ENCODE data around the gene LDOC1.
"Not testable (repeated sequence)": the region's sequence is repeated elsewhere in the genome, so short reads cannot be mapped to it uniquely, and the experiment has no call there.

The LDOC1 gene

DNA sequence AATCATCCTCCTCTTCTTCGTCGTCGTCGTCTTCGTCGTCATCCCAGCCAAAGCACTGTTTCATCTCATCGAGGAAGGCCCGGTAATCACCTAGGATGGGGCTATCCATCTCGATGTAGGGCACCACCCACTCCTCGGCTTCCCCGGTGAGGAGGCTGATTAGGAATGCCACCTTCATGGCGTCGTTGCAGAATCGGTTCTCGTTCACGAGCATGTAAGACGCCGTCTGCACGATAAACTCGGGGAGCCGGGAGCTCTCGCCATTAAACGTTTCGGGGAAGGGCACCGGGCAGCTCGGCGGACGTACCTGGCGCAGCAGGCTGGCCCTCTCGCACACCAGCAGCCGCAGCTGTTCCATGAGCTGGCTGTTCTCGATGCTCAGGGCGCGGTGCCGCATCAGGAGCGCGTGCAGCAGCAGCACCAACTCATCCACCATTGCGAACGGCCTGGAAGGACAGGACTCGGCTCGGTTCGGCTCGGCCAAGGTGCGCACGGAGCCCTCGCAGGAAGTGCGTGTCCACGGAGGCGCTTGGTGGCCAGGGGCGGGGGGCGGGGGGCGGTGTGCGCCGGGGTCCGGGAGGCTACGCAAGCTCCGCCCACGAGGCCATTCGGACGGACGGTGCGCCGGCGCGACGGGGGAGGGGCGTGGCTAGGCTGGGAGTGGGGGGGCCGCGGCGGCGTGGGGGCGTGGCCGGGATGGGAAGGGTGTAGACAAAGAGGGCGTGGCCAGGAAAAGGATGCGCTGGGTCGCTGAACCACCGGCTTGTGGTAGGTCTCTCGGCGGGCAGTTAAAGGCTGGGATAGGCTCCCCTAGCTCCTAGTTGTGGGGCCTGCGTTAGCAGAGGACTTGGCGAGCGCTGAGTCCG lies at the start of gene LDOC1:
Gene LDOC1 (minus strand): TSS at position 544 of the 866 bp plus-strand sequence. CDS start 108 bp downstream, at position 436.
- DNase-seq (ENCODE audit: low read depth in 2 of 2): peak; percentile 58 to 63

DNA sequence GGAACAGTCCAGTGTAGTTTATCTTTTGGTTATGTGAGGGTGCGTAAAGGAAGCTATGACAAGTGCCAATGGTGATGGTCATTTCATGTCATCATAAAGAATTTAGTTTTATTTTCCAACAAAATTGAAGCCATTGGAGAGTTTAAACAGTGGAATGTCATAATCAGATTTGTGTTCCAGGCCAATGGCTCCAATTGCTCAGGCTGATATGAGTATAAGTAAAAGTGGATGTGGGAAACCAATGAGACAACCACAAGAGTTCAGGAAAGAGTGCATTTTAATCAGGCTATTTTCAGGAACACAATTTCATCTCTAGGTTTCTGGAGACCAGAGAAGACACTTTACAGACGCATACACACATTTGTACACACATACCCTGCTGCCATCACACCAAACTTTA lies 44.7 kb upstream of the LDOC1 start:
- DNase-seq (ENCODE audit: low read depth in 2 of 2): no peak

DNA sequence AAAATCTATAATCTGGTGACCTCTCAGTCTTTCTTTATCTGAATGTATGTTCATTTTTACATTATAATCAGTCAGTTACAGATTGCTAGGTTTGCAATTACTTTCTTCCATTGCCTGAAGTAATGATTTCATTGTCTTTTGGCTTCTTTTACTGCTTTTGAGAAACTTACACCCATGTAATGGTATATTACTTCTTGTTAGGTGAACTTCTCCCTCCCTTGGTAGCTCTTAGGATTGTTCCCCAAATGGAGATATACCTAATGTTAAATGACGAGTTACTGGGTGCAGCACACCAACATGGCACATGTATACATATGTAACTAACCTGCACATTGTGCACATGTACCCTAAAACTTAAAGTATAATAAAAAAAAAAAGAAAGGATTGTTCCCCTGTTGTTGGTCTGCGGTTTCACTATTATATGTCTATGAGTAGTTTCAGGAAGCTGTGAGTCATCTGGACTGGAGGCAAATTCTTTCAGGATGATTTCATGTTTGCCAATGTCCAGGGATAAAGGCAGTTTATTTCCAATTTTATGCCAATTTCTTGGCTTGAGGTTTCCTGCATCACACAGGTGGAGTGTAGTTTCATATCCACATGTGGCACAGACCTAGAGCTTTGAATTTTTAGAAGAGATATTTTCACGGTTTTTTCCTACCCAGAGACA lies 43.5 kb upstream of the LDOC1 start:
- no peak for DNase-seq (ENCODE audit: low read depth in 2 of 2)

DNA sequence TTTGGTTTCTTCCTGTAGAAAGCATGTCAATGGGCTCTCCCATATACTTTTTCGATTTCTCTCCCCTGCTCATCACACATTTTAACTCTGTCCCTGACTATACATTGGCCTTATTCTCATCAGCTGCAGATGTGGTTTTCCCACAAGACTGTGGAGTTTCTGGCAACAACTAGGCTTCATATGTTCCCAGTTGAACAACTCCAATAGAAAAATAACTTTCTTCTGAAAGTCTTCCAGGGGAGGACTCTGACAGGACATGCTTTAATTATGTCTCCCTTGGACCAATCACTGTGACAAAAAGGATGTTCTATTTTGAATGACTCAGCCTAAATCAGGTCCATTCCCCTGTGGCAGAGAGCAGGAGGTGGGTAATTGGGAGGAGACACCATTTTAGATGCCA lies 37.3 kb upstream of the LDOC1 start:
- DNase-seq (ENCODE audit: low read depth in 2 of 2): no peak

DNA sequence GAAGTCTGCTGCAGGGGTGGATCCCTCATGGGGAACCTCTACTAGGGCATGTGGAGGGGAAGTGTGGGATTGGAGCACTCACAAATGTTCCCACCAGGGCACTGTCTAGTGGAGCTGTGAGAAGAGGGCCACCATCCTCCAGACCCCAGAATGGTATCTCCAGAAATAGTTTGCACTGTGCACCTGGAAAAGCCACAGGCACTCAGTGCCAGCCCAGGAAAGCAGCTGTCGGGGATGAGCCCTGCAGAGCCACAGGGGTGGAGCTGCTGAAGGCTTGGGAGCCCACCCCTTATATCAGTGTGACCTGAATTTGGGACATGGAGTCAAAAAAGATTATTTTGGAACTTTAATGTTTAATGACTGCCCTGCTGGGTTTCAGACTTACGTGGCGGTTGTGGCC lies 25.0 kb upstream of the LDOC1 start:
- no peak for DNase-seq (ENCODE audit: low read depth in 2 of 2)

DNA sequence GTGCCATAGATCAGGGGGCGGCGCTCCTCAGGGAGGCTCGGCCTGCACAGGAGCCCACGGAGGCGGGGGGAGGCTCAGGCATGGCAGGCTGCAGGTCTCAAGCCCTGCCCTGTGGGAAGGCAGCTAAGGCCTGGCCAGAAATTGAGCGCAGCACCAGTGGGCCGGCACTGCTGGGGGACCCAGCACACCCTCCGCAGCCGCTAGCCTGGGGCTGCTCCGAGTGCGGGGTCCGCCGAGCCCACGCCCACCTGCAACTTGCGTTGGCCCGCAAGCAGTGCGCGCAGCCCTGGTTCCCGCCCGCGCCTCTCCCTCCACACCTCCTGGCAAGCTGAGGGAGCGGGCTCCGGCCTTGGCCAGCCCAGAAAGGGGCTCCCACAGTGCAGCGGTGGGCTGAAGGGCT lies 11.6 kb upstream of the LDOC1 start:
- not testable (repeated sequence) for DNase-seq (ENCODE audit: low read depth in 2 of 2)

DNA sequence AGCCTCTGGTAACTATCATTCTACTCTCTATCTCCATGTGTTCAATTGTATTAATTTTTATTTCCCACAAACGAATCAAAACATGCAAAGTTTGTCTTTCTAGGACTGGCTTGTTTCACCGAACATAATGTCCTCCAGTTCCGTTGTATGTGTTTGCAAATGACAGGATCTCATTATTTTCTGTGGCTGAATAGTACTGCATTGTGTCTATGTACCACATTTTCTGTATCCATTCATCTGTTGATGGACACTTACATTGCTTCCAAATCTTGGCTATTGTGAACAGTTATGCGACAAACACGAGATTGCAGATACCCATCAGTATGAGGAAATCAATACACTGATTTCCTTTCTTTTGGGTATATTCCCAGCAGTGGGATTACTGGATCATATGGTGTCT lies 8.4 kb upstream of the LDOC1 start:
- DNase-seq (ENCODE audit: low read depth in 2 of 2): no peak

DNA sequence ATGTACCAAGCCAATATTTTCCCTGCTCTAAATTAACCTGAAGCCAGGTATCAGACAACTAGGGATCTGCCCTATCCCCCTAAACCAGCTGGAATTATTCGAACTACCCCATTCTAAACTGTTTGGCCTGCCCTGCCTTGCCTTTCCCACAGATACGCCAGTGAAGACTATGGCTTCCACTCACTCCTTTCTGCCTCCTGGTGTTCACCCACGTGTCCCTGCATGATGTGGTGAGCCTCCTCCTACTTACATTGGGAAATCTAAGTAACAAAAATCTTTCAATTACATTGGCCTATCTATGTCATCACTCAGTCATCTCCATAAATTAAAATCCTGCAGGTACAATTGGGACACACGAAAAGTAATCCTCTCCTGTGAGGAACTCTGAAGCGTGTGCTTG lies 6.1 kb upstream of the LDOC1 start:
- no peak for DNase-seq (ENCODE audit: low read depth in 2 of 2)

DNA sequence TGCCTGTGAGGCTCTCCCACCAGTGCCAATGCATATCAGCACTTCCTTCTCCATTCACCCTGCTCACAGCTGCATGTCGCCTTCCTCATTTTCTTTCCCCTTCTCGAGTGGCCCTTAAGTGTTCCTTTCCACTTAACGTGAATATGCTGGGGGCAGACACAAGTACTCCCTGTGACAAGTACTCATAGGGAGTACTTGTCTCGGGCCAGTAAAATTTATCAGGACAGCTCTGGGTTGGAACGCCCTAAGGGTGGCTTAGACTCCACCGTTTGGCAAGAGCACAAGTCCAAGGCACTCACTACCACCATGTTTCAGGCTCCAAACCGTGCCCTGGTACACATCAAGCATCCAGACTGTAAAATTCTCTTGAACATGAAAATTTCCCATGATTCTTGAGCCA lies 3.9 kb upstream of the LDOC1 start:
- no peak for DNase-seq (ENCODE audit: low read depth in 2 of 2)

DNA sequence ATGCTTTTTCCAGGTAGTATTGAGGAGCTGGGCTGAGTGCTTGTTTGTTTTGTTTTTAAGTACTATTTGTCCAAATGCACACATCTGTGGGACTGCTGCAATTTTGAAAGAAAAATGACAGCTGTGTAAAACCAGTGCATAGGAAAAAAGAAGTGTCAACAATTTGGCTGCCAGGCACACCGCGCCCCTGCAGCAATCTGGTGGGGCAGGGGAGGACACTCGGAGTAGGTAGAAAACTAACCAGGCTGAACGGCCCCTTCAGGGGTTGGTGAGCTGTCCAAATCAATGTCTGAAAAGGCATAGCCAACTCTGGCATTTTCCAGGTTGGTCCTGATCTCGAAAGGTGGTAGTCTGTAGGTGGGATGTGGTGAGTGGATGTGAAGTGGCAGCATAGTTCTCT lies 1.1 kb downstream of the LDOC1 start:
- no peak for DNase-seq (ENCODE audit: low read depth in 2 of 2)

DNA sequence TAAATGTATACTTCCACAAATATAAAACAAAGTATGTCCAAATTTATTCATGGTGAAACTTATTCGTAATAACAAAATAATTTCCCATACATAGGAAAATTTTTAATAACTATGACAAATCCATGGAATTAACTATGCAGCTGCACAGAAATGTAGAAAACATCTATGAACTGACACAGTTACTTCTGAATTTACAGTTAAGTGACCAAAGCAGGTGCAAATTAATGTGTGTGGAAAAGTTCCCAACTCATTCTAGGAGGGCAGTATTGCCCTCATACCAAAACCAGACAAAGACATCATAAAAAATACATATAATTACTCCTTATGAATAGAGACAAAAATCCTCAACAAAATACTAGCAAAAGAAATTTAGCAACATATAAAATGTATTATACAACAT lies 12.5 kb downstream of the LDOC1 start:
- DNase-seq (ENCODE audit: low read depth in 2 of 2): no peak

DNA sequence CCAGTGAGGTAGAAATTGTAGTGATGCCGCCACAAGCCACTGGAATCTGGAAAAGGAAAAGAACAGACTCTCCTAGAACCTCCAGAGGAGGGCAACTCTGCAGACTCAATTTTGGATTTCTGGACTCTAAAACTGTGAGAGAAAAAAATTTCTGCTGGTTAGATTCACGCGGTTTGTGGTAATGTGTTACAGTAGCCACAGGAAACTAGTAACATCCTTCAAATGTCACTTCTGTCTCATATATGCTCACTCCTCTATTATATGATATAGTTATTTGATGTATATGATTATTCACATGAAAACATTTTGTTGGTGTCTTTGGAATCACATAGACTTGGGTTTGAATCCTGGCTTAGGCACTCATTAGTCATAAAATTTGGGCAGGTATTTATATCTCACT lies 18.8 kb downstream of the LDOC1 start:
- no peak for DNase-seq (ENCODE audit: low read depth in 2 of 2)

DNA sequence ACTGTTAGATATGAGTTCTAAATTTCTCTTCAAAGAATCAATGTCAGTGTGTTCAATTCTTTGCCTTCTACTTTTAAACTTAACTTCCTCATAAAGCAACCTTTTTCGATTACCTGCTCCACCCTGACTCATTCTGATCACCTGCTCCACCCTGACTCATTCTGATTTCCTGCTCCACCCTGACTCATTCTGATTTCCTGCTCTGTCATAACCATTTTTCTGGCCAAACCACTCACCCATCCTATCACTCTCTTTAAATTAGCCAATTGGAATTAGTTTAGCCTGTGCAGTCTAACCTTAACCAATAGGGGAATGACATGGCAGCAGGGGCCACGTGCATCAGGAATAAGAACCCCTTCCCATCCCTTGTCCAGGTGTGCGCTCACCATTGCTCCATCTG lies 21.7 kb downstream of the LDOC1 start:
- DNase-seq (ENCODE audit: low read depth in 2 of 2): not testable (repeated sequence)

DNA sequence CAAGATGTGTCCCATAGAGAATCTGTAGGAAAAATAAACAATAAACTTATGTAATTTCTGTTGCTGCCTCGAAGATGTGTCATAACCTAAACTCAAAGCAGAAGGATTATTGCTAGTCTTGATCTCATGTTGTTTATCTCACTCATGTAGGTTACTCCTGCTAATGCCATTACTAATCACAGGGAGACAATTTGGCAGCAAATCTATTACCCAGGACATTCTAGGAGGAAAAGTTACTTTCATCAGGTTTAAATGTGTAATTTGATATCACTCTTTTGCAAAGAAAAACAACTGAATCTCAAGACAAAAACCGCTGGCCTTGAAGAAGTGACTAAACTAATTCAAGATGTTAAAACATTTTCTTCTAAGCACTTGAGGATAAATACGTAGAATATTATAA lies 34.0 kb downstream of the LDOC1 start:
- no peak for DNase-seq (ENCODE audit: low read depth in 2 of 2)

DNA sequence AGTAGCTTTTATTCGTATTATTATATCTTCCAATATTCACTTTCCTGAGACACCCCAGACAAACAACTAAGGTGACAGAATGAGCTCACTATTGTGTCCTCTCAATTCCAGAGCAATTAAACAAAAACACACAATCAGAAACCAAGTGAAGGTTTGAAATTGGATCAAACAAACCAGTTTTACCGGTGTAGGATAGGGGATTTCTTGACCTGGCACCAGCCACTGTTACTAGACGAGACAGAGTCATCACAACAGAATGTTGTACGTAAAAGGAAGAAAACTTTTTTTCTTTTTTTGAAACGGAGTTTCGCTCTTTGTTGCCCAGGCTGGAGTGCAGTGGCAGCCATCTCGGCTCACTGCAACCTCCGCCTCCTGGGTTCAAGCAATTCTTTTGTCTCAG lies 43.7 kb downstream of the LDOC1 start:
- DNase-seq (ENCODE audit: low read depth in 2 of 2): no peak

DNA sequence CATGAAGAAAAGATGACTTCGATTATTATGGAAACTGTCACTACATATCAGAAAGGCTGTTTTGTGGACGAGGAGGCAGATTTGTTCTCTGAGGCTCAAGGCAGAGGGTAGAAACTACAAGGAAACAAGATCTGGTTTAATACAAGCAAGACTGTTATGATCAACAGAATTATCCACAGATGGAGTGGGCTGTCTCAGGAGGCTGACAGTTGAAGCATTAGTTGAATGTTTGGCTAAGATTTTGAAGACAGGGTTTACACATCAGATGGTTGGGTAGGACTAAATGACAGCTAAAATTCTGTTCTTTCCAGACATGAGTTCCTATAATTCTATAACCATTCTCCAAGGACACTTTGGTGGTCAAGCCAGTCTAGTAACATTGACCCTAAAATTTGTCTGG lies 49.8 kb downstream of the LDOC1 start:
- DNase-seq (ENCODE audit: low read depth in 2 of 2): no peak
